ENCODE data around the gene SLC39A13. TPM values are rescaled to one million over a fixed set of nuclear protein-coding genes. Genes with fewer than 3 reads are reported as not detected.

SLC39A13 gene
- total and polyA plus RNA-seq, 3 experiments from 2014 or later: 20.2 to 39.4 (median 23.4) TPM

DNA sequence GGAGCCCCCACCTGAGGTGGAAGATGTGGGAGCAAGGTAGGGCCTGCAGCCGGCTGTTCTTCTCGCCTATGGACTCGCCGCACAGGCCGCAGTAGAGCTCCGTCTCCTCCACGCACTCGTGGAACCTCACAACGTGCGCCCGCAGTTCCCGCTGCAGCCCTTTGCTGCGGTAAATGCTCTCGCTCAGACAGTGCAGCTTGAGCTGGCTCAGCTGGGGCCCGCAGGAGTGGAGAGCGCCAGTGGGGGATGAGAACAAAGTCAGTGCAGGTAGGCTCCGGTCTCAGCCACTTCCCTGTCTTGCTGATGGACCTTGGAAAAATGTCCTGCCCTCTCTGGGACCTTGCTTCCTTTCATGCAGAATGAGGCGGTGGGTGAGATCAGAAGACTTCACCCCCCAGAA, 30.3 kb downstream of the SLC39A13 start:
- no peak overlapping the region for H3K4me3 Mint-ChIP-seq
- ChIA-PET CTCF (no interaction called here), POLR2A (no interaction called here)
- no peaks in the 10 kb centered on the region for H3K27me3 Mint-ChIP-seq
- Histone ChIP-seq H3K4me1 (ENCODE audit: insufficient read depth, low read length) (no peaks in the 10 kb centered on the region), H3K9me3 (ENCODE audit: low read length) (no peaks in the 10 kb centered on the region), H3K27ac (ENCODE audit: low read depth, low read length) (no peak overlapping the region), H3K4me3 (ENCODE audit: low read length) (no peak overlapping the region), H3K27me3 (ENCODE audit: insufficient read depth, low read length, poor library complexity, severe bottlenecking) (no peaks in the 10 kb centered on the region), H3K36me3 (ENCODE audit: insufficient read depth, low read length) (no peaks in the 10 kb centered on the region)
- H3K9me3 Mint-ChIP-seq: peaks cover 0 to 2% (median 0%) of the 10 kb centered on the region in 5 donors
- H3K27ac Mint-ChIP-seq: no peak overlapping the region
- H3K4me1 Mint-ChIP-seq: no peaks in the 10 kb centered on the region
- no peaks in the 10 kb centered on the region for H3K36me3 Mint-ChIP-seq
- DNase-seq: no peak

DNA sequence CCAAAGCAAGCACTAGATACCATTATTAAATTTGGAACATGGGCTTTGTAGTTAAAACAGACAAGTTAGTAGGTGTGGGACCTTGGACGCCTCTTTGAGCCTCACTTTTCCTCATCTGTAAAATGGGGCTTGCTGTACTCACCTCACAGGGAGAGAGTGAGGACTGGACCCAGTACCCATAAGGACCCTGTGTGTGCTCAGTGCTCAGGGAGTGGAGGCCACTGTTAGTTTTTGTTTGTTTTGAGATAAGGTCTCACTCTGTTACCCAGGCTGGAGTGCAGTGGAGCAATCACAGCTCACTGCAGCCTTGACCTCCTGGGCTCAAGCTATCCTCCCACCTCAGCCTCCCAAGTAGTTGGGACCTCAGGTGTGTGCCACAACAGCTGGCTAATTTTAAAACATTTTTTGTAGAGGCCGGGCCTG, 31.7 kb downstream of the SLC39A13 start:
- DNase-seq: no peak
- Histone ChIP-seq H3K4me1 (ENCODE audit: insufficient read depth, low read length) (no peaks in the 10 kb centered on the region), H3K36me3 (ENCODE audit: insufficient read depth, low read length) (no peaks in the 10 kb centered on the region), H3K27ac (ENCODE audit: low read depth, low read length) (no peak overlapping the region), H3K4me3 (ENCODE audit: low read length) (no peak overlapping the region), H3K9me3 (ENCODE audit: low read length) (no peaks in the 10 kb centered on the region), H3K27me3 (ENCODE audit: insufficient read depth, low read length, poor library complexity, severe bottlenecking) (no peaks in the 10 kb centered on the region)
- Mint-ChIP-seq H3K4me3 (no peak overlapping the region), H3K9me3 (peaks cover 0 to 2% (median 0%) of the 10 kb centered on the region in 5 donors), H3K27me3 (peaks cover 0 to 1% of the 10 kb centered on the region in 2 donors), H3K27ac (no peak overlapping the region), H3K36me3 (no peaks in the 10 kb centered on the region), H3K4me1 (no peaks in the 10 kb centered on the region)
- CTCF ChIA-PET: no interaction called here
- POLR2A ChIA-PET: no interaction called here

DNA sequence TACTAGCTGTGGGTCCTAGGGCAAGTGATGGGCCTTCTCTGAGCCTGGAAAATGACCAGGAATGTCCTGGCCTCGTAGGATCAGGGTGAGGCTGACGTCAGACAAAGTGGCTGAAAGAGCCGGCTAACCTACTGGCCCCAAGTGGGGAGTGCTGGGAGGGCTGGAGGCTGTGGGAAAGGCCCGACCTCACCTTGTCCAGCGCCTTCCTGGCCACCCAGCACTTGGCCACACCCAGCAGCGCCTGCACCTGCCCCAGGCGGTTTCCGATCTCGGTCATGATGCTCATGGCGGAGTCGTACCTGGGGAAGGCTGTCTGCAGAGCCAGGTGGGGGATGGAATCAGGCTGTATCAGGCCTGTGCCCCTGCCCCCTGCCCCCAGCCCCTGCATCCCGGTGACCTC, 33.0 kb downstream of the SLC39A13 start:
- POLR2A ChIA-PET: no interaction called here
- Mint-ChIP-seq H3K36me3 (no peaks in the 10 kb centered on the region), H3K9me3 (peaks cover 0 to 2% (median 0%) of the 10 kb centered on the region in 5 donors), H3K4me1 (no peaks in the 10 kb centered on the region), H3K27me3 (peaks cover 0 to 1% of the 10 kb centered on the region in 2 donors), H3K27ac (no peak overlapping the region), H3K4me3 (no peak overlapping the region)
- Histone ChIP-seq H3K27ac (ENCODE audit: low read depth, low read length) (no peak overlapping the region), H3K36me3 (ENCODE audit: insufficient read depth, low read length) (no peaks in the 10 kb centered on the region), H3K27me3 (ENCODE audit: insufficient read depth, low read length, poor library complexity, severe bottlenecking) (no peaks in the 10 kb centered on the region), H3K9me3 (ENCODE audit: low read length) (no peaks in the 10 kb centered on the region), H3K4me3 (ENCODE audit: low read length) (no peak overlapping the region), H3K4me1 (ENCODE audit: insufficient read depth, low read length) (no peaks in the 10 kb centered on the region)
- CTCF ChIA-PET: no interaction called here
- DNase-seq: no peak

DNA sequence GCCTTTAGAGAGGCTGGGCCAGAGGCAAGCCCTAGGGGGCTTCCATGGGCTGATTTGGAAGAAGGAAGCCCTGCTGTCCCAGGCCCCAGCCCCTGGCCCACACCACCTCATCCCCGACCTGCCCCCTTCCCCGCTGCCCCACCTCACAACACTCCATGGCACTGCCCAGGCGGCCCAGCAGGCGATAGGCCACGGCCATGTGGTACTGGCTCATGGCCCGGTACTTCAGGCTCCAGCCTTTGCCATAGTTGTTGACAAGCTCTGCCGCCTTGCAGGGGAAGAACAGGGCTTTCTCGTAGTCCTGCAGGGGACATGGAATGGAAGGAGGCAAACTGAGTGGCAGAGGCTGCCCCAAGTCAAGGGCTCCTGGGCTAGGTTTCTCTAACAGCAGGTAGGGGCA, 34.1 kb downstream of the SLC39A13 start:
- Mint-ChIP-seq H3K4me3 (no peak overlapping the region), H3K9me3 (no peaks in the 10 kb centered on the region), H3K36me3 (no peaks in the 10 kb centered on the region), H3K4me1 (no peaks in the 10 kb centered on the region), H3K27me3 (peaks cover 0 to 1% of the 10 kb centered on the region in 2 donors), H3K27ac (no peak overlapping the region)
- H3K27ac ChIP-seq (ENCODE audit: low read depth, low read length): no peak overlapping the region
- H3K4me3 ChIP-seq (ENCODE audit: low read length): no peak overlapping the region
- ChIA-PET CTCF (no interaction called here), POLR2A (no interaction called here)
- H3K9me3 ChIP-seq (ENCODE audit: low read length): no peaks in the 10 kb centered on the region
- no peaks in the 10 kb centered on the region for H3K27me3 ChIP-seq (ENCODE audit: insufficient read depth, low read length, poor library complexity, severe bottlenecking)
- no peak for DNase-seq
- no peaks in the 10 kb centered on the region for H3K4me1 ChIP-seq (ENCODE audit: insufficient read depth, low read length)
- no peaks in the 10 kb centered on the region for H3K36me3 ChIP-seq (ENCODE audit: insufficient read depth, low read length)

DNA sequence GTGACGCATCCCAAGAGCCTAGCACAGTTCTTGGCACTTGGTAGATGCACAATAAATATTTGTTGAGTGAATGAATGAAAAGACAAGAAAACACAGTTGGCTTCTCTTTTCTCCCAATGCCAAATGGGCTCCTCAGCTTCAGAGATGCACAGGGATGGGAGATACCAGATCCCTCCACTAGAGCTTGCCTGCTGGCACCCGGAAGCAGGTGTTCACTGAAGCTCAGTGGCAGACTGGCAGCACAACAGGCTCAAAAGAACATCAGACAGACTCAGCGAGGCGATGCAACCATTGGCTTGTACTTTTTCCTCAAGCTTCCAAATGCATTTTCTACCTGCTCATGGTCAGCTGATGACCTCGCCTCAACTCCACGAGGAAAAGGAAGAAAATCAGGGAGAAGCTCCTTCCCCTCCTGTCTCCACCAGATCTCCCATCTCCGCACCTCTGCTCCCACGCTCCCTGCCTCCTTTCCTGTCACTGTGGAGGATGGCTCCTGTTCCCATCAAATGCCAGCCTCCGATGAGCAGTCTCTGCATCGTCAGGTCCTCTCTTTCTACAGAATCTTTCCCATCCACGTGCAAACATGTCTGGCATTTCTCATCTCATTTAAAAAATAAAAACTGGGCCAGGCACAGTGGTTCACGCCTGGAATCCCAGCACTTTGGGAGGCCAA, 34.8 kb downstream of the SLC39A13 start:
- no peak overlapping the region for H3K27ac ChIP-seq (ENCODE audit: low read depth, low read length)
- no peak for DNase-seq
- POLR2A ChIA-PET: no interaction called here

DNA sequence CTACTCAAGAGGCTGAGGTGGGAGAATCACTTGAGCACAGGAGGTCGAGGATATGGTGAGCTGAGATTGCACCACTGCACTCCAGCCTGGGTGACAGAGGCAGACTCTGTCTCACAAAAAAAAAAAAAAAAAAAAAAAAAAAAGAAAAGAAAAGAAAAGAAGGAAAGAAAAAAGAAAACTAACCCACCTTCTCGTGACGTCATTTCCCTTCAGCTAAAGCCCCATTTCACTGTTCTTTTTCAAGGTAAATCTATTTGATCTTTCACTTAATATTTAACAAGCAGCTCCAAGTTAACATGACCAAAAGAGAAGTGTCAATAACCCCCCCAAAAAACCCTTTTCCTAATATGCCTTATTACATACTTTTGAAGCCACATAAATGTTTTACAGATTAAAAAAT, 35.4 kb downstream of the SLC39A13 start:
- Mint-ChIP-seq H3K4me1 (no peaks in the 10 kb centered on the region), H3K36me3 (no peaks in the 10 kb centered on the region), H3K27me3 (peaks cover 0 to 1% of the 10 kb centered on the region in 2 donors), H3K27ac (peak overlapping the region in 1 of 8 donors; percentile 43), H3K4me3 (no peak overlapping the region), H3K9me3 (no peaks in the 10 kb centered on the region)
- Histone ChIP-seq H3K27me3 (ENCODE audit: insufficient read depth, low read length, poor library complexity, severe bottlenecking) (no peaks in the 10 kb centered on the region), H3K9me3 (ENCODE audit: low read length) (no peaks in the 10 kb centered on the region), H3K27ac (ENCODE audit: low read depth, low read length) (no peak overlapping the region), H3K4me1 (ENCODE audit: insufficient read depth, low read length) (no peaks in the 10 kb centered on the region), H3K4me3 (ENCODE audit: low read length) (no peak overlapping the region), H3K36me3 (ENCODE audit: insufficient read depth, low read length) (no peaks in the 10 kb centered on the region)
- no peak for DNase-seq
- ChIA-PET CTCF (interaction anchor here (0.7 to 1.5 kb wide), 3 partner anchors 13 to 155 kb away, joined by 3 to 4 read pairs (median 3); no protein-coding TSS in a partner anchor), POLR2A (interaction anchor here (0.6 kb wide), 2 partner anchors 148 to 267 kb away, joined by 3 to 11 read pairs; no protein-coding TSS in a partner anchor)

More for the DNA sequence above, 34.8 kb downstream of the SLC39A13 start:
- H3K27ac Mint-ChIP-seq: peak overlapping the region in 1 of 8 donors; percentile 43
- Histone ChIP-seq H3K27me3 (ENCODE audit: insufficient read depth, low read length, poor library complexity, severe bottlenecking) (no peaks in the 10 kb centered on the region), H3K36me3 (ENCODE audit: insufficient read depth, low read length) (no peaks in the 10 kb centered on the region), H3K4me1 (ENCODE audit: insufficient read depth, low read length) (no peaks in the 10 kb centered on the region), H3K9me3 (ENCODE audit: low read length) (no peaks in the 10 kb centered on the region), H3K4me3 (ENCODE audit: low read length) (no peak overlapping the region)
- H3K9me3 Mint-ChIP-seq: no peaks in the 10 kb centered on the region
- CTCF ChIA-PET: interaction anchor here (1.2 to 1.5 kb wide), 2 partner anchors 14 to 69 kb away, joined by 3 to 4 read pairs; no protein-coding TSS in a partner anchor
- H3K36me3 Mint-ChIP-seq: no peaks in the 10 kb centered on the region
- H3K4me3 Mint-ChIP-seq: peak overlapping the region in 1 of 7 donors; percentile 48
- peaks cover 0 to 1% of the 10 kb centered on the region in 2 donors for H3K27me3 Mint-ChIP-seq
- H3K4me1 Mint-ChIP-seq: no peaks in the 10 kb centered on the region

DNA sequence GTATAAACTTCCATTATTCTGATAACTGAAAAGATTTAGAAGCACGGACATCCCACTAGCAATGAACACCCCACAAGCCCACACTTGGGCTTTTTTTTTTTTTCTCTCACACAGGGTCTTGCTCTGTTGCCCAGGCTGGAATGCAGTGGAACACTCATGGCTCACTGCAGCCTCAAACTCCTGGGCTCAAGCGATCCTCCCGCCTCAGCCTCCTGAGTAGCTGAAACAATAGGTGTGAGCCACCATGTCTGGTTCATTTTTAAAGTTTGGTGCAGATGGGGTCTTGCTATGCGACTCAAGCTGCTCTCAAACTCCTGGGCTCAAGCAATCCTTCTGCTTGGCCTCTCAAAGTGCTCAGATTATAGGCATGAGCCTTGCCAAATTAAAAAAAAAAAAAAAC, 37.5 kb downstream of the SLC39A13 start:
- H3K4me1 Mint-ChIP-seq: no peaks in the 10 kb centered on the region
- Histone ChIP-seq H3K36me3 (ENCODE audit: insufficient read depth, low read length) (no peaks in the 10 kb centered on the region), H3K9me3 (ENCODE audit: low read length) (no peaks in the 10 kb centered on the region), H3K27me3 (ENCODE audit: insufficient read depth, low read length, poor library complexity, severe bottlenecking) (no peaks in the 10 kb centered on the region), H3K27ac (ENCODE audit: low read depth, low read length) (no peak overlapping the region), H3K4me1 (ENCODE audit: insufficient read depth, low read length) (no peaks in the 10 kb centered on the region), H3K4me3 (ENCODE audit: low read length) (no peak overlapping the region)
- no peak overlapping the region for H3K4me3 Mint-ChIP-seq
- no peak overlapping the region for H3K27ac Mint-ChIP-seq
- peaks cover 0 to 1% of the 10 kb centered on the region in 2 donors for H3K27me3 Mint-ChIP-seq
- CTCF ChIA-PET: interaction anchor here (1.0 kb wide), 1 partner anchor 112 kb away, joined by 3 read pairs; no protein-coding TSS in a partner anchor
- no peak for DNase-seq
- H3K9me3 Mint-ChIP-seq: no peaks in the 10 kb centered on the region
- POLR2A ChIA-PET: no interaction called here
- H3K36me3 Mint-ChIP-seq: no peaks in the 10 kb centered on the region

DNA sequence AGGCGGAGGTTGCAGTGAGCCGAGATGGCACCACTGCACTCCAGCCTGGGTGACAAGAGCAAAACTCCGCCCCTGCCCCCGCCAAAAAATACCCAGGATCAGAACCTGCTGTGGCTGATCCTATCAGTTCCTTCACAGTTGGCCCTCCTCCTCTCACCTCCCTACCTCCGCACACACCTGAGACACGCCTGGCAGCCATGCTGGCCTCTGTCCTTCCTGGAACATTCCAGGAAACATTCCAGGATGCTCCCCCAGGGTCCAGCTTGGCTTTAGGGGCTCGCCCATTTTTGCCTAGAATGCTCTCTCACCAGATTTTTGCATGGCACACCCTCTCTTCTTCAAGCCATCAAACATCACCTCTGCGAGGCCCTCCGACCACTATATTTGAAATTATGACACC, 38.4 kb downstream of the SLC39A13 start:
- H3K27ac Mint-ChIP-seq: no peak overlapping the region
- no peaks in the 10 kb centered on the region for H3K36me3 Mint-ChIP-seq
- DNase-seq: no peak
- no peak overlapping the region for H3K4me3 Mint-ChIP-seq
- Histone ChIP-seq H3K27ac (ENCODE audit: low read depth, low read length) (no peak overlapping the region), H3K4me3 (ENCODE audit: low read length) (no peak overlapping the region), H3K27me3 (ENCODE audit: insufficient read depth, low read length, poor library complexity, severe bottlenecking) (no peaks in the 10 kb centered on the region), H3K36me3 (ENCODE audit: insufficient read depth, low read length) (no peaks in the 10 kb centered on the region), H3K4me1 (ENCODE audit: insufficient read depth, low read length) (no peaks in the 10 kb centered on the region), H3K9me3 (ENCODE audit: low read length) (no peaks in the 10 kb centered on the region)
- ChIA-PET POLR2A (no interaction called here), CTCF (no interaction called here)
- H3K9me3 Mint-ChIP-seq: no peaks in the 10 kb centered on the region
- H3K4me1 Mint-ChIP-seq: no peaks in the 10 kb centered on the region
- H3K27me3 Mint-ChIP-seq: peaks cover 0 to 1% of the 10 kb centered on the region in 2 donors
